CD8-positive, alpha-beta memory T cell (primary cell): ENCODE measurements around the gene TMC6. TPM values are rescaled to one million over a fixed set of nuclear protein-coding genes. Genes with fewer than 3 reads are reported as not detected.

Experiments used
- CTCF ChIA-PET: fragments of 350-600 bp; sonication (Branson Sonifier 250); formaldehyde crosslinking; loops from one replicate; lab custom pipeline; 2021; ENCODE audit warnings: antibody characterized with exemption; lab: Charles Lee
- POLR2A ChIA-PET: fragments of 350-600 bp; sonication (Branson Sonifier 250); formaldehyde crosslinking; loops from one replicate; lab custom pipeline; 2021; ENCODE audit warnings: antibody characterized with exemption; lab: Charles Lee
- DNase-seq, 5 donors: peaks; one replicate each; pipeline versions ENCODE4 v3.0.0 to v3.0.0-alpha.2; 2020 to 2022; ENCODE audit warnings: mixed read lengths in 1 of 5
- H3K27ac ChIP-seq: one replicate; pipeline ENCODE4 v1.7.0; 2013; ENCODE audit warnings: low read depth, mild to moderate bottlenecking, low read length, moderate library complexity
- H3K27me3 ChIP-seq: 2 replicates; pipeline ENCODE4 v1.7.0; 2013; ENCODE audit warnings: low read length, mild to moderate bottlenecking; ENCODE audit not compliant: insufficient read depth, poor library complexity, severe bottlenecking
- H3K36me3 ChIP-seq: 2 replicates; pipeline ENCODE4 v1.7.0; 2013; ENCODE audit warnings: mild to moderate bottlenecking, low read length, moderate library complexity; ENCODE audit not compliant: insufficient read depth
- H3K4me1 ChIP-seq: 2 replicates; pipeline ENCODE4 v1.7.0; 2013; ENCODE audit warnings: mild to moderate bottlenecking, low read length, moderate library complexity; ENCODE audit not compliant: insufficient read depth
- H3K4me3 ChIP-seq: 2 replicates; pipeline ENCODE4 v1.7.0; 2013; ENCODE audit warnings: mild to moderate bottlenecking, low read length
- H3K9me3 ChIP-seq: 2 replicates; pipeline ENCODE4 v1.7.0; 2013; ENCODE audit warnings: mild to moderate bottlenecking, low read length
- H3K27ac Mint-ChIP-seq, 8 donors: one replicate each; pipeline ENCODE4 v1.8.0; 2020 to 2021; ENCODE audit warnings: mixed read lengths in 8 of 8, mild to moderate bottlenecking in 6 of 8, inconsistent platforms in 3 of 8, moderate library complexity in 3 of 8
- H3K27me3 Mint-ChIP-seq, 2 donors: one replicate each; pipeline ENCODE4 v1.8.0; 2020 to 2021; ENCODE audit warnings: mixed read lengths in 2 of 2, mild to moderate bottlenecking in 1 of 2, moderate library complexity in 1 of 2
- H3K36me3 Mint-ChIP-seq, 3 donors: one replicate each; pipeline ENCODE4 v1.8.0; 2020 to 2021; ENCODE audit warnings: mixed read lengths in 3 of 3, inconsistent platforms in 1 of 3, mild to moderate bottlenecking in 1 of 3
- H3K4me1 Mint-ChIP-seq, 3 donors: one replicate each; pipeline ENCODE4 v1.8.0; 2020 to 2021; ENCODE audit warnings: mixed read lengths in 3 of 3, inconsistent platforms in 1 of 3, mild to moderate bottlenecking in 1 of 3
- H3K4me3 Mint-ChIP-seq, 7 donors: one replicate each; pipeline ENCODE4 v1.8.0; 2020 to 2021; ENCODE audit warnings: mixed read lengths in 7 of 7, mild to moderate bottlenecking in 6 of 7, moderate library complexity in 4 of 7, inconsistent platforms in 2 of 7
- H3K9me3 Mint-ChIP-seq, 5 donors: one replicate each; pipeline ENCODE4 v1.8.0; 2020 to 2022; ENCODE audit warnings: mixed read lengths in 5 of 5, mild to moderate bottlenecking in 3 of 5, moderate library complexity in 2 of 5, inconsistent platforms in 1 of 5
- polyA plus RNA-seq: library from polyadenylated mRNA; unstranded; fragments of 300-500 nt; fragmentation: Illumina TruSeq; gene quantifications from one replicate; pipeline ENCODE4 v1.2.3, GENCODE V29; 2021
- total RNA-seq, 2 experiments: library from RNA; stranded (reverse); gene quantifications; one replicate each; pipeline ENCODE4 v1.2.3, GENCODE V29; 2021

Gene TMC6
- total and polyA plus RNA-seq, 3 experiments from 2014 or later: 150 to 296 (median 150) TPM

GRCh38 chr17:78164748-78165607 lies 36.4 kb upstream of the TMC6 start:
- ChIA-PET POLR2A (no interaction called here), CTCF (no interaction called here)
- Mint-ChIP-seq H3K9me3 (no peaks in the 10 kb centered on the region), H3K4me3 (peak overlapping the region in 1 of 7 donors; percentile 48), H3K27ac (peak overlapping the region in 1 of 8 donors; percentile 47), H3K36me3 (no peaks in the 10 kb centered on the region), H3K27me3 (no peaks in the 10 kb centered on the region), H3K4me1 (peaks cover 4 to 11% (median 5%) of the 10 kb centered on the region in 3 donors)
- no peaks in the 10 kb centered on the region for H3K36me3 ChIP-seq
- no peak overlapping the region for H3K27ac ChIP-seq
- no peaks in the 10 kb centered on the region for H3K9me3 ChIP-seq
- H3K27me3 ChIP-seq: no peaks in the 10 kb centered on the region
- no peak for DNase-seq
- no peak overlapping the region for H3K4me3 ChIP-seq
- peaks cover 14% of the 10 kb centered on the region for H3K4me1 ChIP-seq

- Mint-ChIP-seq H3K27ac (no peak overlapping the region), H3K4me3 (no peak overlapping the region), H3K4me1 (peaks cover 0 to 5% (median 3%) of the 10 kb centered on the region in 3 donors), H3K9me3 (no peaks in the 10 kb centered on the region), H3K36me3 (no peaks in the 10 kb centered on the region), H3K27me3 (no peaks in the 10 kb centered on the region)
- DNase-seq: no peak
- no peaks in the 10 kb centered on the region for H3K27me3 ChIP-seq
- H3K9me3 ChIP-seq: no peaks in the 10 kb centered on the region
- H3K4me3 ChIP-seq: no peak overlapping the region
- POLR2A ChIA-PET: no interaction called here
- H3K4me1 ChIP-seq: peaks cover 6% of the 10 kb centered on the region
- no peak overlapping the region for H3K27ac ChIP-seq
- no peaks in the 10 kb centered on the region for H3K36me3 ChIP-seq
- CTCF ChIA-PET: interaction anchor here (1.3 to 1.6 kb wide), 2 partner anchors 12 to 13 kb away, joined by 3 to 4 read pairs; no protein-coding TSS in a partner anchor
Observed at GRCh38 chr17:78163881-78164747, 35.6 kb upstream of the TMC6 start.

GRCh38 chr17:78159575-78160158 lies 31.1 kb upstream of the TMC6 start:
- Histone ChIP-seq H3K36me3 (no peaks in the 10 kb centered on the region), H3K9me3 (no peaks in the 10 kb centered on the region), H3K4me1 (no peaks in the 10 kb centered on the region), H3K27me3 (no peaks in the 10 kb centered on the region), H3K27ac (no peak overlapping the region), H3K4me3 (no peak overlapping the region)
- H3K36me3 Mint-ChIP-seq: no peaks in the 10 kb centered on the region
- H3K9me3 Mint-ChIP-seq: no peaks in the 10 kb centered on the region
- DNase-seq: no peak
- POLR2A ChIA-PET: no interaction called here
- peaks cover 0 to 5% (median 0%) of the 10 kb centered on the region in 3 donors for H3K4me1 Mint-ChIP-seq
- CTCF ChIA-PET: interaction anchor here (1.1 kb wide), 1 partner anchor 17 kb away, joined by 3 read pairs; no protein-coding TSS in a partner anchor
- peak overlapping the region in 1 of 8 donors; percentile 72 for H3K27ac Mint-ChIP-seq
- H3K4me3 Mint-ChIP-seq: no peak overlapping the region
- peaks cover 0 to 2% of the 10 kb centered on the region in 2 donors for H3K27me3 Mint-ChIP-seq

GRCh38 chr17:78154903-78155811 lies 26.6 kb upstream of the TMC6 start:
- H3K4me1 ChIP-seq: no peaks in the 10 kb centered on the region
- CTCF ChIA-PET: interaction anchor here (0.7 kb wide), 1 partner anchor 19 kb away, joined by 5 read pairs; no protein-coding TSS in a partner anchor
- peak overlapping the region in 1 of 8 donors; percentile 21 for H3K27ac Mint-ChIP-seq

GRCh38 chr17:78151514-78152008 lies 23.0 kb upstream of the TMC6 start:
- Histone ChIP-seq H3K9me3 (no peaks in the 10 kb centered on the region), H3K4me1 (peaks cover 13% of the 10 kb centered on the region), H3K4me3 (no peak overlapping the region), H3K27me3 (no peaks in the 10 kb centered on the region), H3K27ac (no peak overlapping the region), H3K36me3 (no peaks in the 10 kb centered on the region)
- Mint-ChIP-seq H3K27ac (peak overlapping the region in 1 of 8 donors; percentile 33), H3K27me3 (no peaks in the 10 kb centered on the region), H3K4me3 (no peak overlapping the region), H3K4me1 (peaks cover 0 to 6% (median 3%) of the 10 kb centered on the region in 3 donors), H3K36me3 (no peaks in the 10 kb centered on the region), H3K9me3 (no peaks in the 10 kb centered on the region)
- CTCF ChIA-PET: interaction anchor here (0.9 to 1.5 kb wide), 2 partner anchors 9 to 12 kb away, joined by 3 to 4 read pairs; no protein-coding TSS in a partner anchor
- POLR2A ChIA-PET: no interaction called here
- DNase-seq: no peak

More at GRCh38 chr17:78154903-78155811, 26.6 kb upstream of the TMC6 start:
- Histone ChIP-seq H3K9me3 (no peaks in the 10 kb centered on the region), H3K36me3 (no peaks in the 10 kb centered on the region), H3K27ac (no peak overlapping the region), H3K27me3 (no peaks in the 10 kb centered on the region), H3K4me3 (no peak overlapping the region)
- Mint-ChIP-seq H3K4me3 (no peak overlapping the region), H3K36me3 (no peaks in the 10 kb centered on the region), H3K27me3 (peaks cover 0 to 2% of the 10 kb centered on the region in 2 donors), H3K4me1 (peaks cover 0 to 5% (median 0%) of the 10 kb centered on the region in 3 donors), H3K9me3 (no peaks in the 10 kb centered on the region)
- no peak for DNase-seq
- POLR2A ChIA-PET: no interaction called here

- H3K36me3 Mint-ChIP-seq: no peaks in the 10 kb centered on the region
Observed at GRCh38 chr17:78148286-78149016, 19.9 kb upstream of the TMC6 start.

More at GRCh38 chr17:78148286-78149016, 19.9 kb upstream of the TMC6 start:
- Mint-ChIP-seq H3K4me3 (peak overlapping the region in 1 of 7 donors; percentile 13), H3K27me3 (no peaks in the 10 kb centered on the region), H3K4me1 (peaks cover 0 to 19% (median 3%) of the 10 kb centered on the region in 3 donors), H3K27ac (peak overlapping the region in 2 of 8 donors; percentile 35 to 54), H3K9me3 (no peaks in the 10 kb centered on the region)
- CTCF ChIA-PET: interaction anchor here (1.0 to 1.6 kb wide), 2 partner anchors 10 to 14 kb away, joined by 3 to 5 read pairs; no protein-coding TSS in a partner anchor
- H3K4me1 ChIP-seq: peaks cover 19% of the 10 kb centered on the region
- H3K36me3 ChIP-seq: no peaks in the 10 kb centered on the region
- POLR2A ChIA-PET: no interaction called here
- no peak overlapping the region for H3K4me3 ChIP-seq
- H3K27me3 ChIP-seq: no peaks in the 10 kb centered on the region
- no peaks in the 10 kb centered on the region for H3K9me3 ChIP-seq
- no peak for DNase-seq
- H3K27ac ChIP-seq: no peak overlapping the region
